Motor neuron (in vitro differentiated cells): Measurements from ENCODE around the gene AADAT. TPM values are rescaled to one million over a fixed set of nuclear protein-coding genes. Genes with fewer than 3 reads are reported as not detected.
"Not testable (repeated sequence)": the region's sequence is repeated elsewhere in the genome, so short reads cannot be mapped to it uniquely, and the experiment has no call there.

ENCODE experiments used
- ATAC-seq, 8 experiments: fragments of 200-7000 bp; cut with Tn5 transposase; replicated peaks in 6 of 8; 2 replicates each; pipeline ENCODE4 v1.8.0; 2021; ENCODE audit warnings: mild to moderate bottlenecking in 8 of 8, moderate library complexity in 8 of 8
- H3K27ac ChIP-seq, 2 donors: fragments of 250-450 bp; sonication (Bioruptor Pico); 2 replicates each; pipeline ENCODE4 v1.9.0; 2021; ENCODE audit warnings: antibody characterized with exemption in 2 of 2, mild to moderate bottlenecking in 2 of 2, moderate library complexity in 1 of 2
- H3K4me1 ChIP-seq, 2 donors: fragments of 250-450 bp; sonication (Bioruptor Pico); replicated peaks in 1 of 2; 2 replicates each; pipeline ENCODE4 v1.6.1; 2021; ENCODE audit warnings: antibody characterized with exemption in 2 of 2, mild to moderate bottlenecking in 2 of 2, moderate library complexity in 1 of 2
- H3K4me3 ChIP-seq, 5 donors: fragments of 250-450 bp; sonication (Bioruptor Pico); 2 replicates each; pipeline ENCODE4 v1.9.0; 2021; ENCODE audit warnings: antibody characterized with exemption in 5 of 5, mild to moderate bottlenecking in 5 of 5, moderate library complexity in 4 of 5
- WGBS, 10 experiments: fragments of 450-650 bp; shearing (Covaris generic); methylation state at CpG; one replicate each; pipeline ENCODE4 v1.0.0; 2022; 5-methylcytosine and 5-hydroxymethylcytosine counted together
- in situ Hi-C, 9 experiments: fragments of 400-800 bp; cut with MboI; loops; one replicate each; pipeline ENCODE4 v1.15.0; 2021; ENCODE audit warnings: low sequenced_read_pairs in 9 of 9, low pct_unique_long_range_greater_than_20kb in 2 of 9; ENCODE audit not compliant: unreplicated experiment in 9 of 9
- total RNA-seq, 8 experiments: library from RNA; unstranded; fragments of 300-600 nt; gene quantifications; 2 replicates each; pipeline versions ENCODE4 v1.2.3 to v1.2.4, GENCODE V29; 2022

Gene AADAT
- total RNA-seq, 8 experiments from 2014 or later: 4.6 to 25.3 (median 12.1) TPM

- Histone ChIP-seq H3K27ac (no peak overlapping the region), H3K4me3 (no peak overlapping the region), H3K4me1 (peaks cover 11 to 23% of the 10 kb centered on the region in 2 donors)
- in situ Hi-C loops: no loop called here
- peak in 2 of 8 experiments; percentile 26 to 41 for ATAC-seq
- WGBS, 10 experiments: 7 to 80% (median 51%) methylated on average over 1 to 5 of the region's 5 CpGs; no CpG with 5 or more reads in 1 of the 10 experiments
These were observed 20.5 kb upstream of the AADAT start for GRCh38 chr4:170110285-170110672.

GRCh38 chr4:170109586-170110284 lies 20.0 kb upstream of the AADAT start:
- Histone ChIP-seq H3K27ac (no peak overlapping the region), H3K4me3 (no peak overlapping the region), H3K4me1 (peaks cover 11 to 23% of the 10 kb centered on the region in 2 donors)
- in situ Hi-C loops: no loop called here
- WGBS, 10 experiments: 0 to 57% (median 22%) methylated on average over 2 to 6 of the region's 6 CpGs; no CpG with 5 or more reads in 2 of the 10 experiments
- peak in 7 of 8 experiments; percentile 70 to 93 (median 75) for ATAC-seq

- ATAC-seq: no peak
- Histone ChIP-seq H3K4me1 (peaks cover 11 to 23% of the 10 kb centered on the region in 2 donors), H3K4me3 (no peak overlapping the region), H3K27ac (no peak overlapping the region)
- in situ Hi-C loops: no loop called here
- WGBS, 10 experiments: 63 to 100% (median 86%) methylated on average over 1 to 4 of the region's 4 CpGs; no CpG with 5 or more reads in 2 of the 10 experiments
These were observed 17.1 kb upstream of the AADAT start for GRCh38 chr4:170106900-170107299.

GRCh38 chr4:170102426-170102825 lies 12.7 kb upstream of the AADAT start:
- 60 to 100% (median 88%) methylated on average over 1 of the region's 1 CpG; no CpG with 5 or more reads in 5 of the 10 experiments for WGBS, 10 experiments
- Histone ChIP-seq H3K4me3 (no peak overlapping the region), H3K4me1 (no peaks in the 10 kb centered on the region), H3K27ac (no peak overlapping the region)
- in situ Hi-C loops: no loop called here
- peak in 1 of 8 experiments; percentile 31 for ATAC-seq

GRCh38 chr4:170098171-170098570 lies 8.4 kb upstream of the AADAT start:
- WGBS, 10 experiments: 83 to 100% (median 90%) methylated on average over 1 to 2 of the region's 2 CpGs; no CpG with 5 or more reads in 6 of the 10 experiments
- not testable (repeated sequence) for H3K4me3 ChIP-seq, H3K4me1 ChIP-seq, H3K27ac ChIP-seq, ATAC-seq
- in situ Hi-C loops: loop anchor here in 1 of 9 experiments (25.0 kb wide), 1 partner anchor 461 kb away; no protein-coding TSS in a partner anchor

GRCh38 chr4:170097681-170098080 lies 7.9 kb upstream of the AADAT start:
- Histone ChIP-seq H3K4me1 (peaks cover 5 to 6% of the 10 kb centered on the region in 2 donors), H3K27ac (no peak overlapping the region), H3K4me3 (no peak overlapping the region)
- 66 to 100% (median 93%) methylated on average over 1 to 4 of the region's 4 CpGs; no CpG with 5 or more reads in 5 of the 10 experiments for WGBS, 10 experiments
- in situ Hi-C loops: loop anchor here in 1 of 9 experiments (25.0 kb wide), 1 partner anchor 460 kb away; no protein-coding TSS in a partner anchor
- ATAC-seq: no peak

GRCh38 chr4:170093973-170094535 lies 4.3 kb upstream of the AADAT start:
- peaks cover 5 to 6% of the 10 kb centered on the region in 2 donors for H3K4me1 ChIP-seq
- WGBS, 10 experiments: 20 to 55% (median 40%) methylated on average over 1 to 2 of the region's 2 CpGs; no CpG with 5 or more reads in 1 of the 10 experiments
- ATAC-seq: peak in 1 of 8 experiments; percentile 7
- no peak overlapping the region for H3K4me3 ChIP-seq
- H3K27ac ChIP-seq: no peak overlapping the region
- in situ Hi-C loops: loop anchor here in 1 of 9 experiments (25.0 kb wide), 1 partner anchor 457 kb away; no protein-coding TSS in a partner anchor

- in situ Hi-C loops: loop anchor here in 1 of 9 experiments (25.0 kb wide), 1 partner anchor 454 kb away; no protein-coding TSS in a partner anchor
- Histone ChIP-seq H3K4me3 (no peak overlapping the region), H3K27ac (no peak overlapping the region), H3K4me1 (peaks cover 10 to 17% of the 10 kb centered on the region in 2 donors)
- no peak for ATAC-seq
- WGBS, 10 experiments: 94 to 100% (median 99%) methylated on average over 1 to 7 of the region's 47 CpGs; no CpG with 5 or more reads in 6 of the 10 experiments
These were observed 1.4 kb upstream of the AADAT start for GRCh38 chr4:170091069-170091696.

- no peak for ATAC-seq
- no peak overlapping the region for H3K27ac ChIP-seq
These were observed 746 bp upstream of the AADAT start for GRCh38 chr4:170090352-170091052.

GRCh38 chr4:170089274-170089667 lies 485 bp downstream of the AADAT start:
- peak overlapping the region; percentile 52 to 78 for H3K27ac ChIP-seq
- H3K4me3 ChIP-seq: peak overlapping the region; percentile 46 to 82 (median 58)
- in situ Hi-C loops: loop anchor here in 1 of 9 experiments (25.0 kb wide), 1 partner anchor 452 kb away; no protein-coding TSS in a partner anchor
- peak; percentile 11 to 66 (median 51) for ATAC-seq
- H3K4me1 ChIP-seq: peaks cover 10 to 15% of the 10 kb centered on the region in 2 donors
- WGBS, 10 experiments: 0 to 13% (median 0%) methylated on average over 1 to 10 of the region's 18 CpGs; no CpG with 5 or more reads in 4 of the 10 experiments

More at GRCh38 chr4:170090352-170091052, 746 bp upstream of the AADAT start:
- Histone ChIP-seq H3K4me3 (peak overlapping the region; percentile 46 to 82 (median 58)), H3K4me1 (peaks cover 10 to 17% of the 10 kb centered on the region in 2 donors)
- in situ Hi-C loops: loop anchor here in 1 of 9 experiments (25.0 kb wide), 1 partner anchor 453 kb away; no protein-coding TSS in a partner anchor
- 0 to 60% (median 22%) methylated on average over 1 to 8 of the region's 9 CpGs for WGBS, 10 experiments

GRCh38 chr4:170088716-170089115 lies 1.0 kb downstream of the AADAT start:
- WGBS, 10 experiments: 20 to 80% methylated on average over 1 to 2 of the region's 2 CpGs; no CpG with 5 or more reads in 8 of the 10 experiments
- Histone ChIP-seq H3K27ac (no peak overlapping the region), H3K4me1 (peaks cover 5 to 11% of the 10 kb centered on the region in 2 donors), H3K4me3 (peak overlapping the region; percentile 46 to 82 (median 58))
- no peak for ATAC-seq
- in situ Hi-C loops: loop anchor here in 1 of 9 experiments (25.0 kb wide), 1 partner anchor 451 kb away; no protein-coding TSS in a partner anchor

- Histone ChIP-seq H3K4me1 (peaks cover 5 to 11% of the 10 kb centered on the region in 2 donors), H3K27ac (no peak overlapping the region), H3K4me3 (no peak overlapping the region)
- no peak for ATAC-seq
- WGBS, 10 experiments: 44 to 78% (median 67%) methylated on average over 1 to 4 of the region's 4 CpGs; no CpG with 5 or more reads in 2 of the 10 experiments
- in situ Hi-C loops: loop anchor here in 1 of 9 experiments (25.0 kb wide), 1 partner anchor 450 kb away; no protein-coding TSS in a partner anchor
These were observed 2.5 kb downstream of the AADAT start for GRCh38 chr4:170087163-170087700.
